Mesodermal cell (in vitro differentiated cells): ENCODE results near the gene CHID1.

Experiments
- H3K27ac ChIP-seq: 2 replicates; pipeline ENCODE4 v1.7.0; 2013; ENCODE audit warnings: mild to moderate bottlenecking, low read depth, low read length, moderate library complexity; ENCODE audit not compliant: severe bottlenecking
- H3K36me3 ChIP-seq: 2 replicates; pipeline ENCODE4 v1.7.1; 2013; ENCODE audit warnings: mild to moderate bottlenecking, low read length, moderate library complexity; ENCODE audit not compliant: control insufficient read depth, insufficient read depth
- H3K4me1 ChIP-seq: one replicate; pipeline ENCODE4 v1.7.1; 2013; ENCODE audit warnings: mild to moderate bottlenecking, low read length; ENCODE audit not compliant: insufficient read depth, control insufficient read depth, poor library complexity, severe bottlenecking
- H3K4me3 ChIP-seq: 2 replicates; pipeline ENCODE4 v1.7.0; 2013; ENCODE audit warnings: low read length, control low read depth, mild to moderate bottlenecking; ENCODE audit not compliant: insufficient read depth, poor library complexity, severe bottlenecking; ENCODE audit errors: extremely low read depth
- H3K9me3 ChIP-seq: 2 replicates; pipeline ENCODE4 v1.7.1; 2013; ENCODE audit warnings: mild to moderate bottlenecking, low read length, moderate library complexity; ENCODE audit not compliant: control insufficient read depth
- WGBS, 2 experiments: methylation state at CpG; one replicate each; pipeline ENCODE4 v1.1.5; 2013; ENCODE audit warnings: missing lambda C conversion rate in 2 of 2; ENCODE audit not compliant: insufficient coverage in 2 of 2; 5-methylcytosine and 5-hydroxymethylcytosine counted together

The CHID1 gene

DNA sequence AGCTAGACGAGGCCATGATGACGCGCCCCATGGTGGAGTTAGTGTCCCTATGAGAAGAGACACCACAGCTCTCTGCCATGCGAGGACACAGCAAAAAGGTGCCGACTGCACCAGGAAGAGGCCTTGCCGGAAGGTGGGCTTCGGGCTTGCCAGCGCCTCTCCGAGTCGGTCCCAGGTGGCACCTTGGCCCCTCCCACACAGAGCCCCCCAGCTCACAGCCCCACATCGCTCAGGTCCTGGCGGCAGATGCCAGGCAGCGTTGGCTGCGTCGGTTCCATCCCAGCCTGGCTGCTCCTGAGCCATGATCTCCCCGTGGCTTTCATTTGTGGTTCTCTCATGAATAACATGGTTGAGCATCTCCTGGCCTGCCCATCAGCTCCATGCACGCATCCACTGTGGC lies 24.0 kb downstream of the CHID1 start:
- Histone ChIP-seq H3K36me3 (peaks cover 32% of the 10 kb centered on the region), H3K27ac (no peak overlapping the region), H3K4me1 (no peaks in the 10 kb centered on the region), H3K4me3 (no peak overlapping the region), H3K9me3 (no peaks in the 10 kb centered on the region)
- 94 to 95% methylated on average over 13 to 17 of the region's 17 CpGs for WGBS, 2 experiments

DNA sequence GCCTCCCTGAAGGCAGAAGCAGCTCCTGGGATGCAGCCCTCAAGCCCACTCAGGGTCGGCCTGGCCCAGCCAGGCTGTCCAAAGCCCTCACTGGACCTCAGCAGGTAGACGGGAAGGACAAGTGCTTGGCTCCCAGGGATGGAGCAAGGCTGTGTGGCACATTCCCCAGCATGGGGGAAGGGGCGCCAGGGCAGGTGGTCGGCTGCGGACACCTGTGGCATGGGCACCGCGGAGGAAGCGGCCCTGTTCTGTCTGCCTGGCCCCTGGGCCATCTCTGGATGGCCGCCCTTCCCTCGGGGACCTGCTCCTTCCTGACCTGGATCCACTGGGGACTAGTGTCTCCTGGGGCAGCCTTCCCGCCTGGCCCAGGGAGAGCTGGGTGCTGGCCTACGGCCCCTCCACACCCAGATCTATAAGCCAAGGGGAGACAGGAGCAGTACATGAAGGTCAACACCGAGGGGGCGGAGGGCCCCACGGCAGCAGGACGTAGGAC lies 26.0 kb downstream of the CHID1 start:
- 86 to 91% methylated on average over 12 to 14 of the region's 16 CpGs for WGBS, 2 experiments
- H3K4me1 ChIP-seq: no peaks in the 10 kb centered on the region
- no peak overlapping the region for H3K4me3 ChIP-seq
- H3K9me3 ChIP-seq: no peaks in the 10 kb centered on the region
- no peak overlapping the region for H3K27ac ChIP-seq
- H3K36me3 ChIP-seq: peaks cover 48% of the 10 kb centered on the region

DNA sequence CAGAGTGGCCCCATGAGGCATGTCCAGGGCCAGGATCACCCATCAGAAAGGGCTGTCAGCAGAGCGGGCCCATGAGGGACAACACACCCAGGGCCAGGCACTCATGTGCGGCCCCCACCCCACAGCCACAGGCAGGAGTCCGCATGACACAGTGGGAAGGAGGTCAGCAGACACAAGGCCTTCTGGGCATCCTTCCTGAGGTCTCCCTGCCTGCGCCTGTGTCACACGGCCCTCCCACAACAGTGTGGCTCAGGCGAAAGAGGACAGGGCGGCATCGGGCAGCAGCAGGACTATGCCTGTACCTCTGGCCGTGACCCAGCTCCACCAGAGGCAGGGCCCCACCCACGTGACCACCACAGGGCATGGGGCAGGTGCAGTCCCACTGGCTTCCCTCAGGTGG lies 27.1 kb downstream of the CHID1 start:
- H3K9me3 ChIP-seq: no peaks in the 10 kb centered on the region
- no peak overlapping the region for H3K4me3 ChIP-seq
- no peaks in the 10 kb centered on the region for H3K4me1 ChIP-seq
- 83 to 88% methylated on average over 10 of the region's 10 CpGs for WGBS, 2 experiments
- no peak overlapping the region for H3K27ac ChIP-seq
- H3K36me3 ChIP-seq: peaks cover 54% of the 10 kb centered on the region

DNA sequence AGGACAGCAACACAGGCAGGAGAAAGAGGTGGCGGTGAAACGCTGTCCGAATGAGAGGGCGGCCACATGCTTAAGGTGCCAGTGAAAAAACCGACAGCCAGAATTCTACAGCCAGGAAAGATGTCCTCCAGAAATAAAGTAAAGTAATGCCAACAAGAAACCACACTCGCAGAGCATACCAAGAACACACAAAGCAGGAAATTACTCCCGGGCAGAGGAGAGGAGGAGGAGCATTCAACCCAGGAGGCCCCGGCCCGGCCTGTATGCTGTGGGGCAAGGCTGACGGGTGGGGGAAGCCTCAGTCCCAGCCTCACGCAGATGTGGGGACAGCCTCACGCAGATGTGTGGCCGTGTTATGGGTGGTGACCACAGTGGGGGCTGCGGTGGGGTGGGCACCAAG lies 28.0 kb downstream of the CHID1 start:
- Histone ChIP-seq H3K4me1 (no peaks in the 10 kb centered on the region), H3K36me3 (peaks cover 59% of the 10 kb centered on the region), H3K27ac (no peak overlapping the region), H3K4me3 (no peak overlapping the region), H3K9me3 (no peaks in the 10 kb centered on the region)
- 93 to 94% methylated on average over 10 of the region's 14 CpGs for WGBS, 2 experiments

DNA sequence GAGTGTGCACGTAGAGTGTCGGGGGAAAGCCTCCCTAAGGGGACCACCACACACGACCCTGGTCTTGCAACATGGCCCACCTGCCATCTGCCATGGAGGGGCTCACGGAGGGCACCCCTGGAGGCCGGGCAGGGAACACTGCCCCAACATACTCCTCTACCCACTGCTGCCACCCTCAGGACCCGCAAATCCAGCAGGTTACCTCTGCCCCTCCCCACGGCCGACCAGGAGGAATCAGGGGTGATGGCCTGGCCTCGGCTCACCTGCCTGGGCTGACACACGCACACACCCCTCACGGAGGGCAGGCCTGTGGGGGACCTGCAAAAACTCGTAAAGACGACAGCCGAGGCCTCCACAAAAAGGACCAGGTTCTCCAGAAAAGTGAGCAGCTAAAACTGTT lies 30.2 kb downstream of the CHID1 start:
- 95 to 98% methylated on average over 10 to 11 of the region's 14 CpGs for WGBS, 2 experiments
- H3K36me3 ChIP-seq: peaks cover 62% of the 10 kb centered on the region
- no peak overlapping the region for H3K27ac ChIP-seq
- no peaks in the 10 kb centered on the region for H3K9me3 ChIP-seq
- H3K4me3 ChIP-seq: no peak overlapping the region
- H3K4me1 ChIP-seq: no peaks in the 10 kb centered on the region

DNA sequence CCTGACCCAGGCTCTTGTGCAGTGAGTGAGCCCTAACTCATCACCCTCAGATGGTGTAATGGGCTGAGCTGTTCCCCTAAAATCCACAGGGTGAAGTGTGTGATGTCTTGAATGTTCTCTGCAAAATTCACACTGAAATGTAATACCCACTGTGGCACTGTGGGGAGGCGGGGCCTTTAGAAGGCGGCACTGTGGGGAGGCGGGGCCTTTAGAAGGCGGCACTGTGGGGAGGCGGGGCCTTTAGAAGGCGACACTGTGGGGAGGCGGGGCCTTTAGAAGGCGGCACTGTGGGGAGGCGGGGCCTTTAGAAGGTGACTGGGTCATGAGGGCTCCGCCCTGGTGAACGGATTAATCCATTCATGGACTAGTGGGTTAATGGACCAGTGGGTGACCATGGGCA lies 33.0 kb downstream of the CHID1 start:
- H3K36me3 ChIP-seq: peaks cover 57% of the 10 kb centered on the region
- H3K4me1 ChIP-seq: no peaks in the 10 kb centered on the region
- no peak overlapping the region for H3K27ac ChIP-seq
- WGBS, 2 experiments: 97 to 100% methylated on average over 5 of the region's 11 CpGs
- H3K4me3 ChIP-seq: no peak overlapping the region
- H3K9me3 ChIP-seq: no peaks in the 10 kb centered on the region

DNA sequence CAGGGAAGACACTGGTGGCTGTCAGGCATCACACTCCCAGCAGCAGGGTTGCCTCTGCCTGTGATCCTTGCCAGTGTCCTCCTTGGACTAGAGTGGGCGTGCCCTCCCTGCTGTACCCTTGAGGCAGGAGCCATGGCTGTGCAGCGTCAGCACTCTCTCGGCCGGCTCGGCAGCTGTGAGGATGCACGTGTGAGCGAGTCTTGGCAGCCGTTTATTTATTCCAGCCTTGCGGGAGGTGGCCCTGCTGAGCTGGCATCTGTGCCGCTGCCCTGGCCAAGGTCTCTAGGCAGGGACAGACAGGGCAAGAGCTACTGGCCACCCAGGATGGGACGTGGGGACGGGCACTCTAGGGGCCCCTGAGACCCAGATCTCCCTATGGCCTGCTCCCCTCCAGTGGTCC lies 34.1 kb downstream of the CHID1 start:
- Histone ChIP-seq H3K4me3 (no peak overlapping the region), H3K4me1 (no peaks in the 10 kb centered on the region), H3K27ac (no peak overlapping the region), H3K9me3 (no peaks in the 10 kb centered on the region), H3K36me3 (peaks cover 50% of the 10 kb centered on the region)
- WGBS, 2 experiments: 93 to 98% methylated on average over 12 of the region's 12 CpGs

DNA sequence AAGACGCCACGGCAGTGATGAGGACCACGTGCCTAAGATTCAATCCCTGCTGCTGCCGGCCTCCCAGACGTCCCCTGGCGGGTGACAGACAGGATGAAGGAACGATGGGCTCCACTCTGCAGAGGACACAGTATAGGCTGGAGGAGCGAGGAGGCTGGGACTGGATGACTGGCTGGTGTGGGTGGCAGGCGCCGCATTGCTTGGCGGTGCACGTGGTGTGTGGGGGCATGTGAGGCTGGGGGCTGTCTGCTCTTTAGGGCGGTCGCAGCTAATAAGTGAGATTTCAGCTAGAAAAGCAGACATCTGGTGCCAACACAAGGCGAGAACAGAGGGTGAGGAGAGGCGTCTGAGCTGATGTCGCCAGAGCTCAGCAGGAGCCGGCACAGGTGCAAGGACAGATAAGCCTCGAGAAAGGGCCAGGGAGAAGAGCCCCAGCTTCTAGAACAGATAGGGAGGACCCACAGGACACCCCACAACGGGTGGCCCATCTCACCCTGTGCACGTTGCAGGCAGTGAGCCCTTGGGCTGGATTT lies 34.8 kb downstream of the CHID1 start:
- Histone ChIP-seq H3K9me3 (no peaks in the 10 kb centered on the region), H3K4me3 (no peak overlapping the region), H3K36me3 (peaks cover 46% of the 10 kb centered on the region), H3K4me1 (no peaks in the 10 kb centered on the region), H3K27ac (no peak overlapping the region)
- 95% methylated on average over 21 of the region's 21 CpGs for WGBS, 2 experiments

DNA sequence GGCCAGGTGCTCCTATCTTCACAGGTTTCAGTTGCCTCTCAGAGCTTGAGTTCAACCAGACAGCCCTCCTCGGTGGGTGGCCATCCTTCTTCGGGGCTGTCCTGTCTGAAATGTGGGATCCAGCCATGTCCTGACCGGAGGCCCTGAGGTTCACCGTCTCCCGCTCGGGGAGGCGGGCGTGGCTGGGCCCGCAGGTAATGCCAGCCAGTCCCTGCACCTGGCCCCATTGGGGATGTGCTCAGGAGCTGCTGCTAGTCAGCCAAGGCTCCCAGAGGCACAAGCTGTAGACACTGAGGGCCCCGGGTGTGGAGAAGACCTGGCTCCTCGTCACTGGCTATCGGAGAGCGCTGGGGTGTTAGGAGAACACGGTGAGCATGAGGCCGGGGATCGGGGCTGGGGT lies 35.4 kb downstream of the CHID1 start:
- Histone ChIP-seq H3K27ac (no peak overlapping the region), H3K9me3 (no peaks in the 10 kb centered on the region), H3K4me3 (no peak overlapping the region), H3K36me3 (peaks cover 40% of the 10 kb centered on the region), H3K4me1 (no peaks in the 10 kb centered on the region)
- 95 to 96% methylated on average over 15 to 16 of the region's 16 CpGs for WGBS, 2 experiments

DNA sequence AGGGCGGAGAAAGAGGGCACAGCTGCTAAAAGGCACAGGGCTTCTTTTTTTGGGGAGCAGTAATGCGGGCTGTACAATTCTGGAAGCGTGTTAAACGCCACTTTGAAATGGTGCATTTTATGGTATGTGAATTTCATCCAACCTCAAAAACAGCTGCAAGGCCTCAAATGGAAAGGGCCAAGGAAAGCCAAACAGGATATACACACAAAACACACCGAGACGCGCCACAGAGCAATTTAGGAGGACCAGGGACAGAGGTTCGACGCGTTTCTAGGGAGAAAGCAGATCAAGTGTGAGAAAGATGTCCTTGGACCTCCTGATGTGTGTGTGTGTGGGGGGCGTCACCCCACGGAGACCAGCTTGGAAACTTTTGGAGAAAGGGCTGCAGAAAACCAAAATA lies 36.9 kb downstream of the CHID1 start:
- H3K9me3 ChIP-seq: no peaks in the 10 kb centered on the region
- WGBS, 2 experiments: 82 to 86% methylated on average over 7 to 9 of the region's 12 CpGs
- H3K4me1 ChIP-seq: no peaks in the 10 kb centered on the region
- H3K27ac ChIP-seq: no peak overlapping the region
- peaks cover 30% of the 10 kb centered on the region for H3K36me3 ChIP-seq
- no peak overlapping the region for H3K4me3 ChIP-seq

DNA sequence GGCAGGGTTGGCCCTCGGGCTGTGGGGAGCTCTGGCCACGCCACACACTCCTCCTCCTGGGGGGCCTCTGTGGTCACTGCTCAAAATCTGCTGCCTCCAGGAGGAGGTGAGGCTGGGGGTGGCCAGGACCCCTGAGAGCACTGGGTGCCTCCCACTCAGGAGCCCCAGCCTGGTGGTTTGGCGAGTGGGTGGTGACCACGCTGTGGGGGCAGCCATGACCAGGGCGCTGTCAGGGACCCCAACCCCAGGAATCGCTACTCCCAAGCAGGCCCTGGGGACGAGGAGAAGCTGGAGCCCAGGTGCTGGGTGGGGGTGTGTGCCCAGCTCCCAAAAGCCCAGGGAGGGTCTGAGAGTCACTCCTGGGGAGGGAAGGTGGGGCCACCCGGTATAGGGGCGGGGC lies 37.8 kb downstream of the CHID1 start:
- Histone ChIP-seq H3K4me3 (no peak overlapping the region), H3K9me3 (no peaks in the 10 kb centered on the region), H3K4me1 (no peaks in the 10 kb centered on the region), H3K27ac (no peak overlapping the region), H3K36me3 (peaks cover 28% of the 10 kb centered on the region)
- WGBS, 2 experiments: 93 to 97% methylated on average over 5 to 7 of the region's 9 CpGs
